Measurements from ENCODE around the gene THRAP3.

Gene THRAP3

GRCh38 chr1:36199934-36200741 lies 24.1 kb upstream of the THRAP3 start:
- no peak for DNase-seq (ENCODE audit: low read depth)
- no peak overlapping the region for H3K4me3 ChIP-seq (ENCODE audit: control insufficient read depth, low read depth, low read length)
- no peak for TF ChIP-seq CTCF (IDR thresholded peaks at IDR 0.05; ENCODE audit: control insufficient read depth, insufficient read depth, low read depth, low read length, missing control alignments)

- no peak for DNase-seq (ENCODE audit: low read depth)
- TF ChIP-seq CTCF (IDR thresholded peaks at IDR 0.05; ENCODE audit: control insufficient read depth, insufficient read depth, low read depth, low read length, missing control alignments): no peak
- H3K4me3 ChIP-seq (ENCODE audit: control insufficient read depth, low read depth, low read length): no peak overlapping the region
Observed at GRCh38 chr1:36203027-36203553, 21.2 kb upstream of the THRAP3 start.

GRCh38 chr1:36203554-36204346 lies 20.5 kb upstream of the THRAP3 start:
- DNase-seq (ENCODE audit: low read depth): no peak
- no peak overlapping the region for H3K4me3 ChIP-seq (ENCODE audit: control insufficient read depth, low read depth, low read length)
- TF ChIP-seq CTCF (IDR thresholded peaks at IDR 0.05; ENCODE audit: control insufficient read depth, insufficient read depth, low read depth, low read length, missing control alignments): no peak

DNA sequence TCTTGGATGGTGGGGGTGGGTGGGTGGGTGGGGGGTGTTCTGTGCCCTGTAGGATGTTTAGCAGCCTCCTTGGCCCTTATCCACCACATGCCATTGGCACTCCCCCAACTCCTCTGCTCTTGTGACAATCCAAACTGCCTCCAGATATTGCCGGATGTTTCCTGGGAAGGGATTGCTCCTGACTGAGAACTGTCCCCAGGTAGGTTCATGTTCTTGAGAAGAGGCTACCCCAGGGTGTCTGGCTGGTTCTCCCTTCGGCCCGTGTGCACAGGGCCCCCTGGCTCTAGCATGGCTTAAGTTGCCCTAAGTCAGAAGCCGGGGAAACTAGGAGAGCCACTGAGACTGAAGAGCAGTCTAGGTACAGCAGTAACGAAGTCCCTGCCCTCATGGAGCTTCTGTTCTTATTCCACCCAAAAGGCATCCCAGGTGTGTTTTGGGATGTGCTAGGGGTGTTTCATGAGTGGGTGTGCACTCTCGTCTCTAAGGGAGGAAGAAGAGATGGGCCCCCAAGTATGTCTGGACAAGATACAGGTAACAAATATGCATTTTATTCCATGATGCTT lies 19.8 kb upstream of the THRAP3 start:
- no peak for TF ChIP-seq CTCF (IDR thresholded peaks at IDR 0.05; ENCODE audit: control insufficient read depth, insufficient read depth, low read depth, low read length, missing control alignments)
- H3K4me3 ChIP-seq (ENCODE audit: control insufficient read depth, low read depth, low read length): no peak overlapping the region
- no peak for DNase-seq (ENCODE audit: low read depth)

GRCh38 chr1:36206323-36206858 lies 17.9 kb upstream of the THRAP3 start:
- TF ChIP-seq CTCF (IDR thresholded peaks at IDR 0.05; ENCODE audit: control insufficient read depth, insufficient read depth, low read depth, low read length, missing control alignments): no peak
- no peak for DNase-seq (ENCODE audit: low read depth)
- H3K4me3 ChIP-seq (ENCODE audit: control insufficient read depth, low read depth, low read length): no peak overlapping the region

DNA sequence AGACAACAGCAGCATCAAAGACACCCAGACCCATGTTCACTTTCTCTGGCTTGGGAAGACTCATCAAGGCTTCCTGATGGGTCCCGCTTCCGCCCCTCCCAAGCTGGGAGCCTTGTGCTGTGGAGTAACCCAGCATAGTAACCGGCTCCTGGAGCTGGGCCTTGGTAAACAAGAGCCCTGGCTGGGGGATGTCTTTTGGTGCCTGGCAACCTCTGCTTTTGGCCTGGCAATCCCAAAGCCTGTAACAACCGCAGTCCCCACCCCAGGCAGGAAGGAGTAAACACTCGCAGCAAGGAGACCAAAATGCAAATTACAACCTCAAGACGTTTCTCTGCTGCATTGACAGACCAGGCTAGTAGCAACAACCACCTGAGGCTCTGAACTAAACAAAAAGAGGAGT lies 16.9 kb upstream of the THRAP3 start:
- no peak overlapping the region for H3K4me3 ChIP-seq (ENCODE audit: control insufficient read depth, low read depth, low read length)
- peak; percentile 14 for DNase-seq (ENCODE audit: low read depth)
- TF ChIP-seq CTCF (IDR thresholded peaks at IDR 0.05; ENCODE audit: control insufficient read depth, insufficient read depth, low read depth, low read length, missing control alignments): no peak
